ENCODE measurements around the gene NOL8.

DNA sequence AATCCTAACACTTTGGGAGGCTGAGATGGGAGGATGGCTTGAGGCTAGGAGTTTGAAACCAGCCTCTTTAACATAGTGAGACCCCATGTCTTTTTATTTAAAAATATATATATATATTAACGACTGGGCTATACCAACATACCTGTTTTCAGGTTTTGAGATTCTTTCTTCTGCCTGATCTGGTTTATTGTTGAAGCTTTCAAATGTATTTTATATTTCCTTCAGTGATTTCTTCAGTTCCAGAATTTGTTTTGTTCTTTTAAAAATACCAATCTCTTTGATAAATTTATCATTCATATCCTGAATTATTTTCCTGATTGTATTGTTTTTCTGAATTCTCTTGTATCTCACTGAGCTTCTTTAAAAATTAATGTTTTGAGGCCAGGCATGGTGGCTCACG lies 48.0 kb upstream of the NOL8 start:
- no peak for TF ChIP-seq POLR2A (IDR thresholded peaks at IDR 0.05)
- TF ChIP-seq, protein P1, sequence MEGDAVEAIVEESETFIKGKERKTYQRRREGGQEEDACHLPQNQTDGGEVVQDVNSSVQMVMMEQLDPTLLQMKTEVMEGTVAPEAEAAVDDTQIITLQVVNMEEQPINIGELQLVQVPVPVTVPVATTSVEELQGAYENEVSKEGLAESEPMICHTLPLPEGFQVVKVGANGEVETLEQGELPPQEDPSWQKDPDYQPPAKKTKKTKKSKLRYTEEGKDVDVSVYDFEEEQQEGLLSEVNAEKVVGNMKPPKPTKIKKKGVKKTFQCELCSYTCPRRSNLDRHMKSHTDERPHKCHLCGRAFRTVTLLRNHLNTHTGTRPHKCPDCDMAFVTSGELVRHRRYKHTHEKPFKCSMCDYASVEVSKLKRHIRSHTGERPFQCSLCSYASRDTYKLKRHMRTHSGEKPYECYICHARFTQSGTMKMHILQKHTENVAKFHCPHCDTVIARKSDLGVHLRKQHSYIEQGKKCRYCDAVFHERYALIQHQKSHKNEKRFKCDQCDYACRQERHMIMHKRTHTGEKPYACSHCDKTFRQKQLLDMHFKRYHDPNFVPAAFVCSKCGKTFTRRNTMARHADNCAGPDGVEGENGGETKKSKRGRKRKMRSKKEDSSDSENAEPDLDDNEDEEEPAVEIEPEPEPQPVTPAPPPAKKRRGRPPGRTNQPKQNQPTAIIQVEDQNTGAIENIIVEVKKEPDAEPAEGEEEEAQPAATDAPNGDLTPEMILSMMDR (IDR thresholded peaks at IDR 0.05) = no peak
